NK-92 treated with Interleukin-12 subunit alpha and Interleukin-12 subunit beta, amount 100 ng/mL, for 24 hours (cell line): ENCODE data around the gene CYTH1.
"Not testable (repeated sequence)": the region's sequence is repeated elsewhere in the genome, so short reads cannot be mapped to it uniquely, and the experiment has no call there.

Experiments used
- DNase-seq: peaks from one replicate; lab custom pipeline; 2025; lab: John Stamatoyannopoulos, UW

CYTH1 gene

GRCh38 chr17:78687944-78688343, 94.1 kb downstream of the CYTH1 start:
- DNase-seq: no peak

GRCh38 chr17:78687125-78687524, 94.9 kb downstream of the CYTH1 start:
- DNase-seq: no peak

- DNase-seq: no peak
Measured at GRCh38 chr17:78684026-78684425, 98.0 kb downstream of the CYTH1 start.

DNA sequence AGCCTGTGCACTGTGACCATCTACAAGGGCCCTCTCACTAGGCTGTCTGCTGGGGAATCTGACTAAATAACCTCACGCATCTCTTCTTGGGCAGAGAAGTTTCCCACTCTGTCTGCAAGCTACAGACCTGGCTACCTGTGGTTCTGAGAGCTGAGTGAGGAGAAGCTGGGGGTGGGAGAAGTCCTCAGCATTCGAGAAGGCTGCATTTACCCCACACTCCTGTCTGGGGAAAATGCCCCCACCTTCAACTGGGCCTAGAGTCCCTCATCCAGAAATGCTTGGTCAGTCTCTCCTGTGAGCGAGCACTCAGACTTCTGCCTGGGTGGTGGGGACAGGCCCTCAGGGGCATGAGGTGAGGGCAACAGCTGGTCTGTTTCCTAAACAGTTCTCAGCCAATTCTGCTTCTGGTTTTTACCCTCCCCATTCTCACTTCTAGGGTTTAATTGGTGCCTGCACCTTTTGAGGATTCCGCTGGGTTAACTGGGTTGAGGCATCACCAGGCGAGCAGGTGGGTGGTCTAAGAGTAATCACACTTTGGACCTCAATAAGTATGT, 98.6 kb downstream of the CYTH1 start:
- no peak for DNase-seq

DNA sequence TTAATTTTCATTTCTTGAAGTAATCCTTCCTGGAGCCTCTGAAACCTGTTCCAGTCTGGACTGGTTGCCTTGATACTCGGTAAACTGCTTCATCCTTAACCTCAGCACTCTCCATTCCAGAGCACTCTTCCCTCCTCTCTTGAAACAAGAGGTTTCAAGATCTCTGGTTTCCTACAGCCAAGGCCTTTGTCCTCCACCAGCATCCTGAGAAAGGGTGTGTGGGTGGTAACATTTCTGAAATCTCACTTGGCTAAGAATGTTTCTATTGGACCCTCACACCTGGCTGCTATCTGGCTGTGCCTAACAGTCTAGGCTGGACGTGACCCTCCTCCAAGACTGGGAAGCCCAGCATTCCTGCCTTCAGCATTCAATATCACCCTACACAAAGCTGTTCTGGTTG, 99.7 kb downstream of the CYTH1 start:
- DNase-seq: no peak

- no peak for DNase-seq
Measured at GRCh38 chr17:78680436-78680835, 101.6 kb downstream of the CYTH1 start.

DNA sequence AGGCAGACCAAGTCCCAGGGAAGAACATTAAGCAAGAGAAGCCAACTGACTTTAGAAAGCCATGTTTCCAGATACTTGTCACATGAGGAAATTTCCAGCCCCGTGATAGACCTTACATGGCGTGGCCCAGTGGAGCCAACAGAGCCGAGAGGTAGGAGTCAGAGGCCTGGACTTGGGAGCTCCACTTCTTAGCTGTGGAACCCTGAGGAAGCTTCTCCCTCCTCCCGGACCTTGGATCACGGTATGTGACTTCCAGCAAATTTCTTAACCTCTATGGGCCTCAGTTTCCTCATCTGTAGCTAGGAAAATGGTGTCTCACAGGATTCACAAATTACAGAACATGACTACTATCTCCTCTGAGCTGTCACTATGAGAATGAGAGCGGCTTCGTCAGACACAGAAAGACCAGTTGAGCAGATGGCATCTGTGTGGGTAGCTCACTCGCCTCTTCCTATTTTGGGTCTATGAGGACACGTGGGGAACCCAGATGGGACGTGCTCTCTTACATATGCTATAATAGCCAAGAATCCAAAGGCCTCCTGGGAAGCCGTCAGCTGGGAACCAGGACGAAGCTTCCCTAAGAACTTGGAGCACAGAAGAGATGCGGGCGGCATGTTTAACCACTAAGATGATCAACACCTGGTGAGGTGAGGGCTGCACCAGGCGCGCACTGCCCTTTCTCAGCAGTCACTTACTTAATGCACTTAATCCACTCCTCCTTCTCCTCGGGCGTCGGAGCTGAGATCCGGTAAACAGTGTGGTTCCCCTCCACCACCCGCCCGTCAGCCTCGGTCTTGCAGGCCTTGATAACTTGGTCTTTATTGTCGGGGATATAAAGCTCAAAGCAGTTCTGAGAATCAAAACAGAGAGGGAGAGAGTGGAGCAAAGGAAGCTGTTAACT, 102.3 kb downstream of the CYTH1 start:
- no peak for DNase-seq

GRCh38 chr17:78678711-78679110, 103.4 kb downstream of the CYTH1 start:
- DNase-seq: no peak

DNA sequence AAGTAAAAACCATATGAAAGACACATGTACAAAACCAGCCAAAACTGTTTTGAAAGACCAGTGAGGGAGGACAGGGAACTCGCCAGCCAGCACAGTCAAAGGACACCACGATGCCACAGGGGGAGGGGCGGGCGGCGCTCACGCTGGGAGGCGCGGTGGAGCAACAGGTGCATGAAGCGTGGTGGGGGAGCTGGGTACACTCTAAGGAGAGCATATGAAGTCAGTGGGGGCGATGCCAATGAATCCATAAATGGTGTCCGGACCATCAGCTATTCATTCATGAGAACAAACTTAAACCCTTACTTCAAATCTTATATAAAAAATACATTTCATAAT, 103.9 kb downstream of the CYTH1 start:
- DNase-seq: no peak

DNA sequence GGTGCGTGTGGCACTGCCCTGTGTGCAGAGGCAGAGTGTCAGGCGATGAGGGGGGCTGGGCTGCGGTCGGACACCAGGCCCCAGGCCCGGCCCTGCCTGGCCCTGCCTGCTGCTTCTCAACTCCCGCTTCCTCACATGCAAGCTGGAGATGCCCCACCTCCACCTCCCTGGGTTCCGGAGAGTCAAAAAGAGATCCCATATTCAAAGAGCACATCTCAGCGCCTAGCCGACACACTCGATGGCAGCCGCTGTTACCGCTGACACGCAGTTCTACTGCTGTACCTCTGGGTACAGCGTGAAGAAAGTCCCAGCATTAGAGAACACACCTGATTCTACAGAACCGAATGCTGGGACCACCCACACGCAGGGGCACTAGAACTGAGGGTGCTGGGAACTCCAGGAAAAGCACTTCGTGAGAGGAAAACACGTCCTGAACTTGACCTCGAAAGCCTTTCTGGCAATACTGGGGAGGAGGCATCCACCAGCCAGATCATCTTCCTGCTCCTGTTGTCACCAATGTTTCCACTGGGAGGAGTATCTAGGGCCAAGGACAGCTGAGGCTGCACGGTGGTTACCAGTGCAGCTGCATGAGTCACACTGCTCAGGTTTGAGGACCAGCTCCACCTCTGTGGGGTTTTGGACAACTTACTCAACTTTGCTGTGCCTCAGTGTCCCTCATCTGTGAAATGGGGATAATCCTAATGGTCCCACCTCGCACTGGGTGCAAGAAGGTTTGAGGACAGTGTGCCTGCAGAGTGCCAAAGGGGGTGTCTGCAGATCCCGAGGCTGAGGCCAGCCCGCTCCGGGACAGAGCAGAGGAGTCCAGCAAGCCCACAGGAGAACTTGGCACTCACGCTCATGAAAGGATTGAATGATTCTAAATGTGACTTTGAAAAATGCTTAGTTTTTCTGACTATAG, 104.5 kb downstream of the CYTH1 start:
- no peak for DNase-seq

- DNase-seq: no peak
Measured at GRCh38 chr17:78676412-78677302, 105.4 kb downstream of the CYTH1 start.

- no peak for DNase-seq
Measured at GRCh38 chr17:78675836-78676235, 106.2 kb downstream of the CYTH1 start.

GRCh38 chr17:78675316-78675616, 106.8 kb downstream of the CYTH1 start:
- DNase-seq: no peak

DNA sequence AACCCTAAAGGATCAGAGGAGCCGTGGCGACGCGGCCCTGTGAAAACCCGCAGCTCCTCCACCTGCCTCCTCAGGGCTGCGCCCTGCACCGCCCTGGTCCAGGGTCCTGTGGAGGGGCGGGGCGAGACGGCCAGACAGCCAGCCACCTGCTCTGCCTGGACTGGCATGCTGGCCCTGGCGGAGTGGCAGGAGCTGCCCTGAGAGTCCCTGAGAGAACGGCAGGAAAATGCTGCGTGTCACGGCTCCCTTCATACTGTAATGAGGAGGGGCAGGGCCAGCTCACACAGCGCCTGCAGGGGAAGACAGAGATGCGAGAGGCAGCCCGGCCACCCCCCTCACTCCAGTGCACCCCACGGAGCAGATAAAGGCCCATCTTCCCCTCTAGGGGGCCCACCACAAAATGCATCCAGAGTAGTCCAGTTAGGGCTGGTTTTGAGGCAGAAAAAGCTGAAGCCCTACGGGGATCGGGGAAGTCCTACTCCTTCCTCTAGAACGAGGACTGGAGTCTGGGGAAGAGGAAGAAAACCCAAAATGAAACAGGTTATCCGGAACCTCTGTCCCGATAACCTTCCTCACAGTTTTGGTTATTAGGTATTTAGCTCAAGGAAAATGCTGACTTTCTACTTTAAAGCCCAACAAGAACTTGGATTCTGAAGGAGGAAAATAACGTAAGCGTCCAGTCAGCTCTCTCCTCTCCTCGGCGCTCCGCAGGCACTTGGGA, 107.3 kb downstream of the CYTH1 start:
- no peak for DNase-seq

DNA sequence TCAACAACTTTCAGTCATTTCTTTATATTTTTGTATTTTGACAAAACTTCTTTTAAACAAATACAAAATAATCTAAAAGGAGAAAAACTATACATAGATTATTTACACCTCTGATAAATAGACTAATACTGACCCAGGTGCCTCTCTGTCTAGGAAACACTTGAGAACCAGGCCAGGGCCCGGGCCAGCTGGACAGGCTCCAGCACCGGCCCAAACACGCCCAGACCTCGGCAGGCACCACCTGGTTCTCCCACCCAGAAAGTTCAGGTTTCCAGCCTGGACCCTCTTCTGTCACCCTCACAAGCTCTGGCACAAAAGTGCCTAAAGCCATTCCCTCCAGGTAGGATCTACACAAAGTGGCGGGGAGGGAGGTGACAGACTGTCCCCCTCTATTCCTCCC, 107.9 kb downstream of the CYTH1 start:
- DNase-seq: no peak

- no peak for DNase-seq
Measured at GRCh38 chr17:78673395-78673794, 108.7 kb downstream of the CYTH1 start.

DNA sequence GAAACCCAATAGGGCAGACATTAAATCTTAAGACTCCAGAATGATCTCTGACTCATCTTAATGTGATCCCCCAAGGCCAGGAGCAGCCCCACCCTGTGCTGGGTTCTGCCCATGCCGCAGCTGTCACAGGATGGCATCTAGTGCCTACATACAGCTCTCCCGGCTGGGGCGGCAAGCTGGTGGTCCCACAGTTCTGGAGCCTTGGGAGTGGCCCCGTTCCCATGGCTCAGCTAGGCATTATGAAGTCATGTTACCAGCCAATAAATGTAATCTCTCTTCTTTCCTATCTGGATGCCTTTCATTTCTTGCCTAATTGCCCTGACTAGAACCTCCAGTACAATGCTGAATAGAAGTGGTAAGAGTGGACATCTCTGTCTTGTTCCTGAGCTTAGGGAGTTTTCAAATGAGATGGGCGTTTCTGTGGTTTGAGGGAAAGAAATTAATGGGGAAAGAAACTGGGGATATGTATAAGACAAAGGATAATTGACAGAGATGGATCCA, 109.2 kb downstream of the CYTH1 start:
- no peak for DNase-seq

DNA sequence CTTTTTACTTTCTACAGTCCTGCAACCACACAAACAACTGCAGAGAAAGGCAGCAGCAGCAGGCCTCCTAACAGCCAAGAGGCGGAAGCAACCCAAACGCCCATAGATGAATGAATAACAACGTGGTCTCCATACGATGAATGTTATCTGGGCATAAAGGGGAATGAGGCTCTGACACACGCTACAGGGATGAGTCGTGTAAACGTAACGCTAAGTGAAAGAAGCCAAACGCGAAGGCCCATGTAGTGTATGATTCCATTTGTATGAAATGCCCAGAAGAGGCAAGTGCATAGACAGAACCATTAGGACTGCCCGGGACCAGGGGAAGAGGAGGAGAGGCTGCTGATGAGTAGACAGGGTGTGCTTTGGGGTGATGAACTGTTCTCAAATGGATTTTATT, 110.1 kb downstream of the CYTH1 start:
- no peak for DNase-seq

- not testable (repeated sequence) for DNase-seq
Measured at GRCh38 chr17:78671726-78672001, 110.4 kb downstream of the CYTH1 start.

DNA sequence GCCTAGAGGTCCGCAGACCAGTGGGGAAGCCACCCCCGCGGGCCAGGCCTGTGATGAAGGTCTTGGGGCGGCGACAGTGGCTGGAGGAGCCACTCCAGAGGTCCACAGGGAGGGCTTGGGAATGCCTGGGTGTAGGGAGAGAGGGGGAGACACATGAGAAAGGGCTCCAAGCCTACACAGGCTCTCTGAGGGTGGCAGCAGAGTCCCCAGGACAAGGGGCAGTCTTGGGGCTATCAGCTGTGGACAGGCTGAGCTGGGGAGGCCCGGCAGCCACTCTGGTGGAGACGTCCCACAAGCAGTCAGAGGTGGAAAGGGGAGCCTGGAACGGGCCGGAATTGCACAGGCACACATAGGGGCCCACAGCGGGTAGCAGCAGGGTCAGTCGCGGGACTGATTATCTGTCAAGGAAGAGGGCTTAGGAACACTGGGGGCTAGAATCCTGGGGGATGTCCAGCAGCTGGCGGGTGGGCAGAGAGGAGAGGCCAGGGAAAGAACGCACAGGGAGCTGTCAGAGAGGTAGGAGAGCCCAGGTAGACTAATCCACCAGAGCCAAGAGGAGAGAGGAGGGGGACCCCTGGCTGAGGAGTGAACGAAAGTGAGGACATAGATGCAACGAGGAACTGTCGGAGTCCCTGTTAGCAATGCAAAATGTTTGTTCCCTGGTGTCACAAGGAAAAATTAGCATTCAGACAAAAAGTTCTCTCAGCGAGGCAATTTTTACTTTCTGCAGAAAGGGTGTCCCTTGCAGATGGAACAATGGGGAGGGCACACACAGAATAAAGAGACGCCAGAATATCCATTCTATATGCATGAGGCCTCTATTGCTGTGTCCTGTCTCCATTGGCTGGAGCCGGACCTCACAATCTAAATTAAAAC, 111.0 kb downstream of the CYTH1 start:
- no peak for DNase-seq
